GM18511 (cell line): ENCODE data around the gene GYPC.

ENCODE experiments used
- ATAC-seq: cut with Tn5 transposase; IDR thresholded peaks from one replicate; pipeline ENCODE4 v1.9.1; 2021; ENCODE audit warnings: mild to moderate bottlenecking, moderate library complexity; ENCODE audit not compliant: unreplicated experiment

Gene GYPC

GRCh38 chr2:126649101-126649500, 6.9 kb upstream of the GYPC start:
- ATAC-seq, result no peak

- ATAC-seq, result no peak
Measured at GRCh38 chr2:126650994-126651393, 5.0 kb upstream of the GYPC start.

- no peak for ATAC-seq
Measured at GRCh38 chr2:126652323-126652891, 3.6 kb upstream of the GYPC start.

GRCh38 chr2:126653109-126653508, 2.8 kb upstream of the GYPC start:
- no peak for ATAC-seq

- no peak for ATAC-seq
Measured at GRCh38 chr2:126653761-126654160, 2.2 kb upstream of the GYPC start.

- ATAC-seq, result no peak
Measured at GRCh38 chr2:126655051-126655450, 907 bp upstream of the GYPC start.

GRCh38 chr2:126656431-126657147, 631 bp downstream of the GYPC start:
- ATAC-seq, result peak; percentile 29

- ATAC-seq, result peak; percentile 21
Measured at GRCh38 chr2:126657148-126657635, 1.2 kb downstream of the GYPC start.

- ATAC-seq, result peak; percentile 65
Measured at GRCh38 chr2:126657636-126658318, 1.8 kb downstream of the GYPC start.

- peak; percentile 17 for ATAC-seq
Measured at GRCh38 chr2:126658319-126658904, 2.5 kb downstream of the GYPC start.

GRCh38 chr2:126658905-126659561, 3.1 kb downstream of the GYPC start:
- ATAC-seq, result peak; percentile 43

GRCh38 chr2:126659562-126660467, 3.9 kb downstream of the GYPC start:
- ATAC-seq, result no peak

GRCh38 chr2:126660971-126661370, 5.0 kb downstream of the GYPC start:
- ATAC-seq, result no peak

GRCh38 chr2:126661702-126662500, 5.9 kb downstream of the GYPC start:
- ATAC-seq, result no peak

GRCh38 chr2:126662621-126663020, 6.7 kb downstream of the GYPC start:
- ATAC-seq, result no peak

GRCh38 chr2:126663184-126663963, 7.4 kb downstream of the GYPC start:
- no peak for ATAC-seq

GRCh38 chr2:126664234-126664633, 8.3 kb downstream of the GYPC start:
- ATAC-seq, result peak; percentile 83

- peak; percentile 46 for ATAC-seq
Measured at GRCh38 chr2:126664639-126665038, 8.7 kb downstream of the GYPC start.
